ENCODE data around the gene EMILIN2.

- TF ChIP-seq CTCF (IDR thresholded peaks at IDR 0.05; ENCODE audit: low read depth, low read length, missing input control), result no peak
- no peak for TF ChIP-seq TAF1 (conservative IDR thresholded peaks at IDR 0.05)
- TF ChIP-seq JUND (IDR thresholded peaks at IDR 0.05), result no peak
- no peak for TF ChIP-seq RAD21 (IDR thresholded peaks at IDR 0.05)
- TF ChIP-seq GABPA (IDR thresholded peaks at IDR 0.05 in 1 of 2, conservative IDR thresholded peaks at IDR 0.05 in 1 of 2), result no peak
- no peak for TF ChIP-seq ZBTB33 (IDR thresholded peaks at IDR 0.05)
These were observed 80.9 kb downstream of the EMILIN2 start for GRCh38 chr18:2927745-2928144.
